ENCODE results near the gene DHCR24.
"Not testable (repeated sequence)": the region's sequence is repeated elsewhere in the genome, so short reads cannot be mapped to it uniquely, and the experiment has no call there.

Gene DHCR24

DNA sequence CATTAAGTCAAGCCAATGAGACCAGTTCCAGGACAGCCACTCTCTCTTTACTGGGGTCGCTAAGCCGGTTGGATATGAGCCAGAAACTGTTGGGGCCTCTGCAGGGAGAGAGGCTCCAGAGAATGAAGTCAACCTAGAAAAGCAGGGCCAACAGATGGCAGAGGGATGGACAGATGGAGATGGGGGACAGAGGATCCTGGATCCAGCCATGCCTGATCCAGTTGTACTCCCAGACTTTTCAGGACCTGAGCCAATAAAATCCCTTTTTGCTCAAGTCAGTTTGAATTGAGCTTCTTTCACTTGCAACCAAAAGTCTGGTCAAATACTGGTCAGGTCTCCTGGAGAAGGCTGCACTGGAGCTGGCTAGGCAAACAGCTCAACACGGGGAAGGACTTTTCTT, 2.2 kb downstream of the DHCR24 start:
- Histone ChIP-seq H3K9me3 (no peaks in the 10 kb centered on the region), H3K27me3 (no peaks in the 10 kb centered on the region), H3K36me3 (peaks cover 10% of the 10 kb centered on the region), H3K4me3 (ENCODE audit: low read depth, low read length) (peak overlapping the region; percentile 71), H3K4me1 (no peaks in the 10 kb centered on the region; the same call in 1 of the 2 replicates)
- TF ChIP-seq CTCF (IDR thresholded peaks at IDR 0.05; ENCODE audit: low read depth, low read length) = no peak
- no peak for DNase-seq

- TF ChIP-seq CTCF (IDR thresholded peaks at IDR 0.05; ENCODE audit: low read depth, low read length) = no peak
- H3K4me1 ChIP-seq = no peaks in the 10 kb centered on the region; the same call in 1 of the 2 replicates
- H3K36me3 ChIP-seq = peaks cover 10% of the 10 kb centered on the region
- H3K27me3 ChIP-seq = no peaks in the 10 kb centered on the region
- no peaks in the 10 kb centered on the region for H3K9me3 ChIP-seq
- no peak for DNase-seq
- H3K4me3 ChIP-seq (ENCODE audit: low read depth, low read length) = no peak overlapping the region
These were observed 2.8 kb downstream of the DHCR24 start for GRCh38 chr1:54884135-54884586.

- Histone ChIP-seq H3K36me3 (peaks cover 10% of the 10 kb centered on the region), H3K4me3 (ENCODE audit: low read depth, low read length) (no peak overlapping the region), H3K9me3 (no peaks in the 10 kb centered on the region), H3K4me1 (no peaks in the 10 kb centered on the region; the same call in 1 of the 2 replicates), H3K27me3 (no peaks in the 10 kb centered on the region)
- DNase-seq = no peak
- TF ChIP-seq CTCF (IDR thresholded peaks at IDR 0.05; ENCODE audit: low read depth, low read length) = no peak
These were observed 3.5 kb downstream of the DHCR24 start for GRCh38 chr1:54883349-54884102.

GRCh38 chr1:54882519-54882918, 4.5 kb downstream of the DHCR24 start:
- H3K36me3 ChIP-seq = peaks cover 10% of the 10 kb centered on the region
- no peak for TF ChIP-seq CTCF (IDR thresholded peaks at IDR 0.05; ENCODE audit: low read depth, low read length)
- H3K4me3 ChIP-seq (ENCODE audit: low read depth, low read length) = no peak overlapping the region
- H3K27me3 ChIP-seq = no peaks in the 10 kb centered on the region
- DNase-seq = no peak
- no peaks in the 10 kb centered on the region for H3K9me3 ChIP-seq
- no peaks in the 10 kb centered on the region; the same call in 1 of the 2 replicates for H3K4me1 ChIP-seq

DNA sequence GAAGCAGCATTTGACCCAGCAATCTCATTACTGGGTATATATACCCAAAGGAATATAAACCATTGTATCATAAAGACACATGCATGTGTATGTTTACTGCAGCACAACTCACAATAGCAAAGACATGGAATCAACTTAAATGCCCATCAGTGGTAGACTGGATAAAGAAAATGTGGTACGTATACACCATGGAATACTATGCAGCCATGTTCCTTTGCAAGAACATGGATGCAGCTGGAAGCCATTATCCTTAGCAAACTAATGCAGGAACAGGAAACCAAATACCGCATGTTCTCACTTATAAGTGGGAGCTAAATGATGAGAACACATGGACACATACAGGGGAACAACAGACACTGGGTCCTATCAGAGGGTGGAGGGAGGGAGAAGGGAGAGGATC, 5.4 kb downstream of the DHCR24 start:
- H3K4me1 ChIP-seq = not testable (repeated sequence)
- peaks cover 10% of the 10 kb centered on the region for H3K36me3 ChIP-seq

DNA sequence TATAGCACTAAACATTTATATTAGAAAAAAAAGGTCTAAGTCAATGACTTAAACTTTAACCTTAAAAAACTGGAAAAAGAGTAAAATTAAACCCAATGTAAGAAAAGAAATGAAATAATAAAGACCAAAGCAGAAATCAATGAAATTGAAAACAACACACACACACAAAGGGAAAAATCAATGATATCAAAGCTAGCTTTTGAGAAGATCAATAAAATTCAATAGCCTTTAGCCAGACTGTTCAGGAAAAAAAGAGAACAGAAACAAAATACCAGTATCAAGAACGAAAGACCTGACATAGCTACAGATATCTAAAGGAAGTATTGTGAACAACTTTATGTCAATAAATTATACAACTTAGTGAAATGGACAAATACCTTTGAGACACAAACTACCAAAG, 7.1 kb downstream of the DHCR24 start:
- no peak for DNase-seq
- Histone ChIP-seq H3K27me3 (no peaks in the 10 kb centered on the region), H3K36me3 (peaks cover 5% of the 10 kb centered on the region), H3K4me1 (no peaks in the 10 kb centered on the region), H3K4me3 (ENCODE audit: low read depth, low read length) (no peak overlapping the region), H3K9me3 (no peaks in the 10 kb centered on the region)
- no peak for TF ChIP-seq CTCF (IDR thresholded peaks at IDR 0.05; ENCODE audit: low read depth, low read length)

More for the DNA sequence above, 5.4 kb downstream of the DHCR24 start:
- H3K4me3 ChIP-seq (ENCODE audit: low read depth, low read length); H3K9me3 ChIP-seq; H3K27me3 ChIP-seq; DNase-seq: not testable (repeated sequence)

Measured in BE2C (cell line).